KG1 (cell line): Measurements from ENCODE around the gene NSMF.
A peak's percentile ranks its signal among the peaks of the same experiment; 100 is the strongest.
"Not testable (repeated sequence)": the region's sequence is repeated elsewhere in the genome, so short reads cannot be mapped to it uniquely, and the experiment has no call there.

Experiments
- DNase-seq: peaks from one replicate; lab custom pipeline; 2025; lab: John Stamatoyannopoulos, UW

Gene NSMF

GRCh38 chr9:137477778-137478612 is 18.9 kb upstream of the NSMF start:
- DNase-seq, result no peak

DNA sequence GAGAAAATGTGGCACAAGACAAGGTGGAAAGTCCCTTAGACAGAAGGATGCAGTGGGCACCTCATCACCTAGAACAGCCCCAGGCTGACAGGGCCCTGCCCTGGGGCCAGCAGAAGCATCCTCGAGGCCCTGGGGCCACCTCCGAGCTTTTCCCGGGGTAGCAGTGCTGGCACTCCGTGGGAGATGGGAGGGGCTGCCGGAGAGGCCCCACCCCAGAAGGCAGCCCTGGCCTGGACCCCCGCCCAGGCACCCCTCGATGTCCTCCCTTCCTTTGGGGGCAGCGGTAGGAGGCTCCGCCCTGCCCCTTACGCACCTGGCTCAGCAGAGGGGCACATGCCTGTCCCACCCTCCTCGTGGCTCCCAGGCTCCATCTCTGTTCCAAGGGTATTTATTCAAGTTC is 17.7 kb upstream of the NSMF start:
- DNase-seq, result no peak

GRCh38 chr9:137475666-137476065 is 16.5 kb upstream of the NSMF start:
- DNase-seq, result no peak

- no peak for DNase-seq
These were observed 15.1 kb upstream of the NSMF start for GRCh38 chr9:137474271-137474670.

DNA sequence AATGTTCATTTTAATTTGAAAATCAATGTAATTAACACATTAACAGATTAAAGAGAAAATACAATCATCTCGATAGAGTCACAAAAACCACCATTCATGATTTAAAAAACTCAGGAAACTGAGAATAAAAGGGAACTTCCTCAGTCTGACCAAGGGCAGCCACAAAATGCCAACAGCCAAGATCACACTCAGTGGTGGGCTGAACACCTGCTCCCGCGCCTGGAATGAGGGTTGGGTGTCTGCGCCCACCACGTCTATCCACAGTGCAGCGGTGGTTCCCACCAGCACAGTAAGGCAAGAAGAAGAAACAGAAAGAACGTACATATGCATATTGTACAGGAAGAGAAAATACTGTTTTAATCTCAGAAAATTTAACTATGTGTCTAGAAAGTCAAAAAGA is 11.7 kb upstream of the NSMF start:
- no peak for DNase-seq

- no peak for DNase-seq
These were observed 8.8 kb upstream of the NSMF start for GRCh38 chr9:137467896-137468295.

DNA sequence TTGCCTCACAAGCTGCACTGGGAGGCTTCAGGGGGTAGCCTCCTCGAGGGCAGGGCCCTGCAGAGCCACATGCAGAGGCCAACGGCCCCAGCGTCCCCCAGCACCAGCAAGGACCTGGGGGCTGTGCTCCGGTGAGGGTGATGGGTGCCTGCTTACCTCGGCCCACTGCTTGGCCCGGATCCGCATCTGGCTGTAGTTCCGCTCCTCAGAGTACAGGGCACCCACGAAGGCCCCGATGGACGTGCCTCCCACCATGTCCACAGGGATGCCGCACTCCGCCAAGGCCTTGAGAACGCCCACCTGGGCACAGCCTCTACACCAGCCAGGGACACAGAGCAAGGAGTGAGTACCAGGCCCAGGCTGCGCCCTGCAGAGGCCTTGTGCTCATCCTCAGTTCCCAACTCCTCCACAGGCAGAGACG is 8.0 kb upstream of the NSMF start:
- DNase-seq, result no peak

DNA sequence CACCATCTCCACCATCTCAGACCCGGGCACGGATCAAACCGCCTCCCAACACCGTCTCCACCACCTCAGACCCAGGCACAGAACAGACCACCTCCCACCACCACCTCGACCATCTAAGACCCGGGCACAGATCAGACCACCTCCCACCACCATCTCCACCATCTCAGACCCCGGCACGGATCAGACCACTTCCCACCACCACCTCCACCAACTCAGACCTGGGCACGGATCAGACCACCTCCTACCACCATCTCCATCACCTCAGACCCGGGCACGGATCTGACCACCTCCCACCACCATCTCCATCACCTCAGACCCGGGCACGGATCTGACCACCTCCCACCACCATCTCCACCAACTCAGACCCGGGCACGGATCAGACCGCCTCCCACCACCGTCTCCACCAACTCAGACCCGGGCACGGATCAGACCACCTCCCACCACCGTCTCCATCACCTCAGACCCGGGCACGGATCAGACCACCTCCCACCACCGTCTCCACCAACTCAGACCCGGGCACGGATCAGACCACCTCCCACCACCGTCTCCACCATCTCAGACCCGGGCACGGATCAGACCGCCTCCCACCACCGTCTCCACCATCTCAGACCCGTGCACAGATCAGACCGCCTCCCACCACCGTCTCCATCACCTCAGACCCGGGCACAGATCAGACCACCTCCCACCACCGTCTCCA is 7.4 kb upstream of the NSMF start:
- not testable (repeated sequence) for DNase-seq

DNA sequence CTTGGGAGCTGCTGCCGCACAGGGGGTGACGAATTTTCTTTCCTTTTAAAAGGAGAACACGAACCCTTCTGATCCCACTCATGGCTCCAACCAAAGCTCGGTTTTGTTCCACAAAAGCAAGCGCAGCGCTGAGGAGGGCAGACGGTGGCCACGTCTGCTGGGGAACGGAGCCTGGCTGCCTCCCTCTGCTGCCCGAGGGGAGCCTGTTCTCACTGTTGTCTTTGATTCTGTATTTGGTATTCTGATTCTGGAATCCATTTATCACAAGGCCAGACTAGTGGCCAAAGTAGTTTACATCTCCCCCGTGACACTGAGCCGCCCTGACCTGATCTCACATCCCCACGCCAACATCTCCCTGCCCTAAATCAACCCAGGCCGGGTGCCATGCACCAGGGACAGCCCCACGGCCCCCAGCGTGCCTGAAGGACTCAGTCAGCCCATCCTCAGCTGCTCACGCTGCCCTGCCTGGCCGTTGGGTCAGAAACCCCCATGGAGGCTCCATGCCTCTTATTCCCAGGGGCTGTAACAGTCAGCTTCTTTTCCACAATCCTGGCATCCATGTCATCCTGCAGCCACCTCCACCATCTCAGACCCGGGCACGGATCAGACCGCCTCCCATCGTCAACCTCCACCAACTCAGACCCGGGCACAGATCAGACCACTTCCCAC is 6.7 kb upstream of the NSMF start:
- no peak for DNase-seq

GRCh38 chr9:137465000-137465719 is 6.0 kb upstream of the NSMF start:
- no peak for DNase-seq

- no peak for DNase-seq
These were observed 5.3 kb upstream of the NSMF start for GRCh38 chr9:137464291-137464999.

DNA sequence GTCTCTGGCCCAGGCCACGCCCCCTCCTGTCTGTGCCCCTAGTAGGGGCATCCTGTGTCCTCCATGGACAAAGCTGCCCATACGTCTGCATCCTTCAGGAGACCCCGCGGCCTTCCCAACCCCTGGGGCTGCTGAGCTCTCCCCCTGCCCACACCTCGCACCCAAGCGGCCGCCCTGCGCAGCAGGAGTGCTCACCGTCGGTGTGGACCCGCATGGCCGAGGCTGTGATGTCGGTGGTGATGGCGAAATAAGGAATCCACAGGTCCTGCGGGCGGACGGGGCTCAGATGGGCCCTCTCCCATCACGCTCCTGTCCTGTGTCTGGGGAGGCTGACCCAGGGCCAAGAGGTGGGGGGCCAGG is 4.8 kb upstream of the NSMF start:
- no peak for DNase-seq

GRCh38 chr9:137462986-137463930 is 4.1 kb upstream of the NSMF start:
- DNase-seq, result no peak

DNA sequence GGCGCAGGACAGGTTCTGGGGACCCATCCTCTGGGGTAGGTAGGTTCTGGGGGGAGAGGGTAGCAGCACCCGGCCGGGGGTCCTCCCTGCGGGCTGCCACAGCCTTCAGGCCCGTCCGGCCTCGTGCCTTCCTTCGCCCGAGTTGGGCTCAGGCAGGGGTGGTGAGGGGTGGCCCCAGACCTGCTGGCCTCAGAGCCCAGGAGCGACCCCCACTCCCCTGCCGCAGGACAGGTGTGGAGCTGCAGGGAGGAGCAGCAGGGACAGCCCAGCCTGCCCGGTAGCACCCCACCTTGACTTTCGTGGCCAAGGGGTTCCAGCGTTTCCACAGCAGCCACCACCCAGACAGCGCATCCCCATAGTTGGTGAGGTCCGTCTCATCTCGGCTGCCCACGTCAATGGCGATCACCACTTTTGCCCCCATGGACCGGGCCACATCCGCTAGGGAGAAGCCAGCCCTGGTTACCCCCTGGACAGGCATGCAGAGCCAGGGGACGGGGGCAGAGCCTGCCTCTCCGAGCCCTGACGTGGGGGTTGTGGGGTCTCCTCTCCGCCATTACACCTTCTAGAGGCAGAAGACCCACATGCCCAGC is 3.4 kb upstream of the NSMF start:
- no peak for DNase-seq

DNA sequence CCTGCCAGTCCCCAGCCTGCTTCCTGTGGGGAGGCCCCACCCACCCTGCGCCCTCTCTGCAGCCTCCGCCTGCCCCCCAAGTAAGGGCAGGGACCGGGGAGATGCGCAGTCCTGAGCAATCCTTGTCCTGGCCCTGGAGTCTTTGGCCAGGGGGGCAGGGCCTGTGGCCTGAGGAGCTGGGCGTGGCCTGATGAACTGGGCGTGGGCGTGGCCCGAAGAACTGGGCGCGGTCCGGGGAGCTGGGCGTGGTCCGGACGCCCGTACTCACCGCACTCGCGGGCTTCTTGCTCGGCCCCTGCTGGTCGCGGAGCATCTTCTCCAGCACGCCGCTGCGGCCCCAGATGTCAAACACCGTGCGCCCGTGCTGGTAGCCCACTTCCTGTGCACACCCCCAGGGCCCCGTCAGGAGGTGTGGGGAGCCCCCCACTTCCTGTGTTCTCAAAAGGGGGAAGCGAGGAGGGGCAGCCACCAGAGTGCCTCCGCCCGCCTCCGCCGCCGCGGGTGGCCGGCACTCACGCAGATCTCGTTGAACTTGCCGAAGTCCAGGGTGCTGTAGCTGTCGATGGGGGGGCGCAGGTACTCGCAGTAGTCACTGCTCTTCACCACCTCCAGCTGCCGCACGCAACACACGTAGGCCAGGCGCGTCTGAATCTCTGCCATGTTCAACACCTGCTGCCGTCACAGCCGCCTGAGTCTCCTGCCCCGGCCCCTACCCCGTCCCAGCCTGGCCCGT is 2.7 kb upstream of the NSMF start:
- peak; percentile 24 for DNase-seq

DNA sequence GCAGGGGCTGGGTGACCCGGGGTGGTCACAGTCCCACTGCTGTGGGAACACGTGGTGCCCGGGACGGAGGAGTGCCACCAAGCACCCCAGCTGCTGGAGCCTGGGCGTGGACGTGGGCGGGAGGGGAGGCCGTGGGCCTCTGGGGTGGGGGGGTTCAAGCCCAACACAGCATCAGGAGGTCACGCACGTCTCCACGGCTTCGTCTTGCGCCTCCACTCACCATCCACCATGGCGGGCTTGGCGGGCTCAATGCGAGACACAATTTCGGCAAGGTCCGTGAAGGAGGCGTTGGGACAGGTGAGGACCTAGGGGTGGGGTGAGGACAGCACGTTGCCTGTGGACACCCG is 2.2 kb upstream of the NSMF start:
- DNase-seq, result no peak

GRCh38 chr9:137460363-137461315 is 1.5 kb upstream of the NSMF start:
- no peak for DNase-seq

DNA sequence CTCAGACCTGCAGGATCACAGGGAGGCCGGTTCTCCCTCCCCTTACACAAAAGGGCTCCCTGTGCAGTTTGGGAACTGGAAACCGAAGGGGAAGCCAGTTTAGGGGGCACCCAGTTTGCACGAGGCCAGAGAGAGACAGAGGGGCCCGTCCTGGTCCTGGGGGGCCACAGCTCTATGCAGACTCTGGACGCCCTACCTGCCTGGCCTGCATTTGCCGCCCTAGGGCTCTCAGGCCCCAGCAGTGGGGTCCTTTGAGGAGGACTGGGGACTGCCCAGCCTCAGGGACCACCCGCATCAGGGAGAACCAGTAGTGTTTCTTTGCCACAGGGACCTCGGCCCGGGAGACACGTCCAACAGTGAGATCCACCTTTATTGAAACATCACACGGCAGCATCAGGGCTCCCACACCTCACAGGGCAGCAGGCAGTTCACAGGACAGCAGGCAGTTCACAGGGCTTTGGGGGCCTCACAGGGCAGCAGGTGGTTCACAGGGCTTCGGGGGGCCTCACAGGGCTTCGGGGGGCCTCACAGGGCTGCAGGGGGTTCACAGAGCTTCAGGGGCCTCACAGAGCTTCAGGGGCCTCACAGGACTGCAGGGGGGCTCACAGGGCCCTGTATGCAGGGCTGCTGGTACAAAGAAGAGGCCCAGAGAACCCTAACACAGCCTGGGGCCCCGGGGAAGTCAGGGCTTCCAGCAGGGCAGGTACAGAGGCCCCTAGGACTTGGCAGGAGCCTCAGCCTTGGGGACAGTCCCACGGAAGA is 648 bp upstream of the NSMF start:
- DNase-seq, result no peak
